Measurements from ENCODE around the gene GAPT. TPM values are rescaled to one million over a fixed set of nuclear protein-coding genes. Genes with fewer than 3 reads are reported as not detected.

GAPT gene
- total and polyA plus RNA-seq, 2 donors (not counting 3 experiments of a cell fraction or from before 2014, with no cell fraction given), result not detected

GRCh38 chr5:58457050-58457449 lies 34.2 kb upstream of the GAPT start:
- Histone ChIP-seq H2AFZ (ENCODE audit: low read depth, low read length) (no peak overlapping the region), H3K9me1 (replicated peaks; ENCODE audit: control insufficient read depth, extremely low read depth, insufficient read depth, low read length) (no peaks in the 10 kb centered on the region), H3K27ac (ENCODE audit: insufficient read depth, low read depth, low read length) (peak overlapping the region; percentile 87), H3K4me3 (replicated peaks in 1 of 3; ENCODE audit: insufficient read depth in 1 of 3, low read depth in 1 of 3, low read length in 3 of 3) (peak overlapping the region; percentile 92 to 100 (median 94)), H4K20me1 (replicated peaks; ENCODE audit: control insufficient read depth, extremely low read depth, insufficient read depth, low read length) (peaks cover 14% of the 10 kb centered on the region), H3K36me3 (ENCODE audit: control insufficient read depth in 2 of 2, extremely low read depth in 1 of 2, insufficient read depth in 2 of 2, low read length in 2 of 2) (peaks cover 29 to 47% of the 10 kb centered on the region in 2 experiments), H3K4me2 (ENCODE audit: insufficient read depth, low read length) (peak overlapping the region; percentile 95), H3K9me3 (replicated peaks; ENCODE audit: control insufficient read depth, insufficient read depth, low read length) (no peaks in the 10 kb centered on the region), H3K9ac (replicated peaks; ENCODE audit: extremely low read depth, insufficient read depth, low read length) (peak overlapping the region; percentile 98), H3K79me2 (ENCODE audit: control insufficient read depth, insufficient read depth, low read length) (peaks cover 56% of the 10 kb centered on the region), H3K27me3 (ENCODE audit: control insufficient read depth in 2 of 2, insufficient read depth in 2 of 2, low read length in 2 of 2) (no peaks in the 10 kb centered on the region), H3K4me1 (ENCODE audit: control insufficient read depth, extremely low read depth, insufficient read depth, low read length) (peaks cover 40% of the 10 kb centered on the region)
- FAIRE-seq (peak; percentile 43), DNase-seq (ENCODE audit: low read depth, low spot score) (peak; percentile 17)
- dilution Hi-C loops (cut with MboI; ENCODE audit: extremely low pct_ligation_motif_present, low sequenced_read_pairs) (loop anchor here (25.0 kb wide), 2 partner anchors 670 to 970 kb away; partner anchors contain the start of gene ACTBL2), intact Hi-C loops (cut with micrococcal nuclease) (loop anchor here (5.0 kb wide), 1 partner anchor 140 kb away; no protein-coding TSS in a partner anchor)
- BruUV-seq (replicated peaks), result no TSS peak
- CTCF ChIA-PET, result interaction anchor here (1.8 to 2.8 kb wide), 3 partner anchors 569 to 958 kb away, joined by 6 to 31 read pairs (median 8); no protein-coding TSS in a partner anchor
- TF ChIP-seq POLR2AphosphoS5 (IDR thresholded peaks at IDR 0.05; ENCODE audit: insufficient read depth, low read depth, low read length) (peak; percentile 34), JUN (IDR thresholded peaks at IDR 0.05; ENCODE audit: borderline replicate concordance, insufficient read depth, insufficient read length, low read depth) (no peak), CTCF (IDR thresholded peaks at IDR 0.05; ENCODE audit: extremely low read depth in 1 of 2, insufficient read depth in 1 of 2, low read depth in 1 of 2, low read length in 2 of 2) (no peak), EZH2 (IDR thresholded peaks at IDR 0.05; ENCODE audit: borderline replicate concordance, low read depth, low read length, severe bottlenecking) (no peak), MAX (IDR thresholded peaks at IDR 0.05; ENCODE audit: insufficient read depth, insufficient read length) (no peak), FOS (IDR thresholded peaks at IDR 0.05; ENCODE audit: borderline replicate concordance, insufficient read depth, low read length) (no peak), MYC (IDR thresholded peaks at IDR 0.05; ENCODE audit: low read depth, low read length) (no peak), POLR2A (IDR thresholded peaks at IDR 0.05; ENCODE audit: low read depth, low read length) (peak; percentile 47)
- POLR2A ChIA-PET, result interaction anchor here (0.8 to 2.5 kb wide), 3 partner anchors 569 to 1159 kb away, joined by 3 to 12 read pairs (median 4); no protein-coding TSS in a partner anchor

Measured in endothelial cell of umbilical vein (primary cell).